ENCODE results near the gene CAPN7.

DNA sequence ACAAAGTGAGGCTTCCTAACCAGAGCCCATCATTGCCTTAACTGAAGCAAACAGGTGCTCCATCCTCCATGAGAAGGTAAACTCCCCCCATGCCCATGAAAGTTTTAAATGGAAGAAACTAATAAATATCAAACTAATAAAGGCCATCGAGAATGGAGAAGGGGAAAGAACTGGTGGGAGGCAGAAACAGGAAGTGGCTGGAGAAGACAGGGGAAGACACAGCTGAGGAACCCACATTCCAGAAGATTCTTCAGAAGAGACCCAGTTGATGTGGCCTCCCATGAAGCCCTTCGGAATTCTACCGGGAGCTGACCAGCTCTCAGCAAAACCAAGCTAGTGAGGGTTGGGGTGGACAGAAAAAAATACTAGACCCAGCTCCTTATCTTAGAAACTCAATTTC is 84.7 kb downstream of the CAPN7 start:
- TF ChIP-seq, protein P1, sequence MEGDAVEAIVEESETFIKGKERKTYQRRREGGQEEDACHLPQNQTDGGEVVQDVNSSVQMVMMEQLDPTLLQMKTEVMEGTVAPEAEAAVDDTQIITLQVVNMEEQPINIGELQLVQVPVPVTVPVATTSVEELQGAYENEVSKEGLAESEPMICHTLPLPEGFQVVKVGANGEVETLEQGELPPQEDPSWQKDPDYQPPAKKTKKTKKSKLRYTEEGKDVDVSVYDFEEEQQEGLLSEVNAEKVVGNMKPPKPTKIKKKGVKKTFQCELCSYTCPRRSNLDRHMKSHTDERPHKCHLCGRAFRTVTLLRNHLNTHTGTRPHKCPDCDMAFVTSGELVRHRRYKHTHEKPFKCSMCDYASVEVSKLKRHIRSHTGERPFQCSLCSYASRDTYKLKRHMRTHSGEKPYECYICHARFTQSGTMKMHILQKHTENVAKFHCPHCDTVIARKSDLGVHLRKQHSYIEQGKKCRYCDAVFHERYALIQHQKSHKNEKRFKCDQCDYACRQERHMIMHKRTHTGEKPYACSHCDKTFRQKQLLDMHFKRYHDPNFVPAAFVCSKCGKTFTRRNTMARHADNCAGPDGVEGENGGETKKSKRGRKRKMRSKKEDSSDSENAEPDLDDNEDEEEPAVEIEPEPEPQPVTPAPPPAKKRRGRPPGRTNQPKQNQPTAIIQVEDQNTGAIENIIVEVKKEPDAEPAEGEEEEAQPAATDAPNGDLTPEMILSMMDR (IDR thresholded peaks at IDR 0.05 in 4 of 5, conservative IDR thresholded peaks at IDR 0.05 in 1 of 5): no peak
- no peak for TF ChIP-seq POLR2A (IDR thresholded peaks at IDR 0.05)
